SU-DHL-6 (cell line): ENCODE measurements around the gene ST3GAL4.
"Not testable (repeated sequence)": the region's sequence is repeated elsewhere in the genome, so short reads cannot be mapped to it uniquely, and the experiment has no call there.

Experiments
- H2AFZ ChIP-seq: fragments of 200-600 bp; sonication (generic); 2 replicates; pipeline ENCODE4 v1.6.1; 2014; ENCODE audit warnings: low read depth, mild to moderate bottlenecking, moderate library complexity, mixed read lengths, antibody characterized with exemption, low read length; ENCODE audit not compliant: severe bottlenecking
- H3F3A ChIP-seq: fragments of 200-600 bp; shearing (Covaris generic); 2 replicates; pipeline ENCODE4 v1.6.0; 2016; ENCODE audit warnings: antibody characterized with exemption, mild to moderate bottlenecking; ENCODE audit not compliant: insufficient read depth
- H3K27ac ChIP-seq: fragments of 200-600 bp; sonication (generic); 2 replicates; pipeline ENCODE4 v1.5.1; 2016; ENCODE audit warnings: low read depth, mild to moderate bottlenecking, low read length, moderate library complexity, mixed read lengths
- H3K27me3 ChIP-seq: fragments of 200-600 bp; sonication (generic), shearing (Covaris generic); 2 replicates; pipeline ENCODE4 v1.6.0; 2014; ENCODE audit warnings: mild to moderate bottlenecking, low read length
- H3K36me3 ChIP-seq: fragments of 200-600 bp; sonication (generic); 2 replicates; pipeline ENCODE4 v1.6.1; 2014; ENCODE audit warnings: mild to moderate bottlenecking, low read length, mixed read lengths
- H3K4me2 ChIP-seq: fragments of 300-600, 200-600 bp; shearing (Covaris generic), sonication (generic); 2 replicates; pipeline ENCODE4 v1.6.0; 2014; ENCODE audit warnings: low read length, low read depth, mild to moderate bottlenecking; ENCODE audit not compliant: poor library complexity, severe bottlenecking
- H3K4me3 ChIP-seq: fragments of 200-600 bp; sonication (generic); 2 replicates; pipeline ENCODE4 v1.5.1; 2014; ENCODE audit warnings: antibody characterized with exemption, low read length, mild to moderate bottlenecking, mixed read lengths; ENCODE audit not compliant: insufficient read depth, poor library complexity, severe bottlenecking
- H3K79me2 ChIP-seq: fragments of 200-600 bp; sonication (generic); 2 replicates; pipeline ENCODE4 v1.6.1; 2014; ENCODE audit warnings: mild to moderate bottlenecking, low read length, moderate library complexity; ENCODE audit not compliant: insufficient read depth
- H3K9ac ChIP-seq: fragments of 200-600 bp; sonication (generic); 2 replicates; pipeline ENCODE4 v1.7.0; 2014; ENCODE audit warnings: mild to moderate bottlenecking, low read length
- H3K9me2 ChIP-seq: fragments of 200-600 bp; sonication (generic); replicated peaks from 2 replicates; pipeline ENCODE4 v1.6.1; 2014; ENCODE audit warnings: low read length; ENCODE audit not compliant: insufficient read depth
- H3K9me3 ChIP-seq: fragments of 200-600 bp; sonication (generic); 2 replicates; pipeline ENCODE4 v1.6.1; 2014; ENCODE audit warnings: low read length, mixed read lengths; ENCODE audit not compliant: insufficient read depth
- H4K20me1 ChIP-seq: fragments of 200-600 bp; sonication (generic); 2 replicates; pipeline ENCODE4 v1.6.1; 2014; ENCODE audit warnings: low read depth, mild to moderate bottlenecking, antibody characterized with exemption, low read length, moderate library complexity, mixed read lengths
- CTCF ChIP-seq: fragments of 200-600 bp; sonication (generic); IDR thresholded peaks from one replicate; pipeline ENCODE4 v1.5.1; 2017; ENCODE audit warnings: antibody characterized with exemption, mild to moderate bottlenecking, low read length, moderate library complexity; ENCODE audit not compliant: insufficient read depth, poor library complexity, severe bottlenecking
- EZH2phosphoT487 ChIP-seq: fragments of 200-600 bp; sonication (generic), shearing (Covaris generic); conservative IDR thresholded peaks from 2 replicates; pipeline ENCODE4 v1.6.1; 2018; ENCODE audit warnings: mild to moderate bottlenecking, antibody characterized with exemption, low read length, moderate library complexity, mixed read lengths

Gene ST3GAL4

GRCh38 chr11:126383339-126384335 lies 28.2 kb downstream of the ST3GAL4 start:
- Histone ChIP-seq H3K27ac (no peak overlapping the region), H3K27me3 (no peaks in the 10 kb centered on the region), H2AFZ (no peak overlapping the region), H3K4me3 (no peak overlapping the region), H3K9me2 (no peaks in the 10 kb centered on the region), H3K9me3 (no peaks in the 10 kb centered on the region), H3F3A (no peaks in the 10 kb centered on the region), H3K79me2 (no peaks in the 10 kb centered on the region), H3K36me3 (no peaks in the 10 kb centered on the region), H3K4me2 (no peak overlapping the region), H4K20me1 (no peaks in the 10 kb centered on the region), H3K9ac (no peak overlapping the region)
- TF ChIP-seq CTCF: no peak
- TF ChIP-seq EZH2phosphoT487: no peak

DNA sequence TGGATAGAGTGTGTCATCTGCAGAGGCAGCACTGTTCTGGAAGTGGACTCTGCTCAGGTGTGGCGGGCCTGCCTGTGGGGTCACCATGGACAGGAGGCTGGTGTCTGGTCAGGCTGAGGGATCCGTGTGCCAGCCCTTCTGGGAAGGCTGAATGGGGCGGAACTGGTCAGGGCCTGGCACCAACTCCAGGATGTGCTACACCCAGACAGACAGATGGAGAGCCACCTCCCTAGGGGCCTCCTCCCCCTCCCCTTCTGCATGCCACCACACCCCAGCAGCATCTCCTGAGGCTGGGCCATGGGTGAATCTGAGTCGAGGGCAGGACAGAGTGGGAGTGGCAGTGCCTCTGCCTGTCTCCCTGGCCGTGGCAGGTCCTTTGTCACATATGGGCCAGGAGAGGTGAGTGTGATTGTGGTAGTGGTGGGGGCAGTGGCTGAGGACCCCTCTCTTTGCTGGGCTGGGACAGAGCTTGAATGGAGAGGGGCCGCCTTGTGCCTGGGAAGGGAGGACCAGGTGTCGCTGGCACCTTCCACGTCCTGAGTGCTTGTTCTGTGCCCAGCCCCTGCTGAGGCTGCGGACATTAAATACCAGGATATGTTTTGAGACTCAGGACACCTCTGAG lies 29.1 kb downstream of the ST3GAL4 start:
- no peaks in the 10 kb centered on the region for H3K79me2 ChIP-seq
- no peaks in the 10 kb centered on the region for H3K36me3 ChIP-seq
- no peaks in the 10 kb centered on the region for H3K9me2 ChIP-seq
- no peak overlapping the region for H3K4me3 ChIP-seq
- no peaks in the 10 kb centered on the region for H3F3A ChIP-seq
- H3K4me2 ChIP-seq: no peak overlapping the region
- H3K9me3 ChIP-seq: no peaks in the 10 kb centered on the region
- no peaks in the 10 kb centered on the region for H4K20me1 ChIP-seq
- no peak overlapping the region for H3K9ac ChIP-seq
- no peaks in the 10 kb centered on the region for H3K27me3 ChIP-seq
- H2AFZ ChIP-seq: no peak overlapping the region
- TF ChIP-seq CTCF (no peak), EZH2phosphoT487 (no peak)
- no peak overlapping the region for H3K27ac ChIP-seq

DNA sequence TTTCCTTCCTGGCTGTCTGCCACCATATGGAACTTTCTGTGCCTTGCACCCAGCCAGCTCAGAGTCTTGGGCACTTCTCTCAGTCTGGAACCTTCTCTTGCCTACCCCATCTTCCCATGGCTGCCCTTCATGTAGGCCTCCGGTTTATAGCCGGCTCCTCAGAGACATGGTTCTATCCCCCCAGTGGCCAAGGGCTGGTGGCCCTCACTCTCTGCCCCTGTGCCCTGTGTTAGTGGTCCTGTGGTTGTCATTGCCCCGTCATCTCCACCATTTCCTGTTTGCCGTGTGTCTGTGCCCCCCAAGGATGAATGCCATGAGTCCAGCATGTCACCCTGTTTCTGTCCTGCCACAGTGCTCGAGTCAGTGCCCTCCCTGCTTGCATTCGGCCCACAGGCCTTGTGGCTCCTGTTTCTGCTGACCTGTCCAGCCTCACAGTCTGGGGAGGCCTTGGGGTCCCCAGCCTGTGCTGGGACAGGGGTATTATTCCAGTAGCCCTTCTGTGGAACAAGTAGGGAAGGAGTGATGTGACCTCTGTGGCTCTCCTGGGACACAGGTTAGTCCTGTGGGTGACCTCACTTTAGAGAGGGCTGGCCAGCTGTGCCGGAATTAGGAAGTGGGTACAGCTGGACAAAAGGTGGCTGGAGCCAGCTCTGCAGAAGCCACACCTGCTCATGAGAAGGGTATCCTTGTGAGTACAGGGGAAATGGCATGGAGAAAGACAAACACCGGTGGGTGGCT lies 30.7 kb downstream of the ST3GAL4 start:
- no peak overlapping the region for H3K4me2 ChIP-seq
- no peaks in the 10 kb centered on the region for H3K9me2 ChIP-seq
- no peaks in the 10 kb centered on the region for H4K20me1 ChIP-seq
- H3K27me3 ChIP-seq: no peaks in the 10 kb centered on the region
- no peaks in the 10 kb centered on the region for H3F3A ChIP-seq
- H3K79me2 ChIP-seq: no peaks in the 10 kb centered on the region
- no peak overlapping the region for H2AFZ ChIP-seq
- no peaks in the 10 kb centered on the region for H3K9me3 ChIP-seq
- H3K27ac ChIP-seq: no peak overlapping the region
- no peak overlapping the region for H3K4me3 ChIP-seq
- H3K36me3 ChIP-seq: no peaks in the 10 kb centered on the region
- no peak overlapping the region for H3K9ac ChIP-seq
- TF ChIP-seq EZH2phosphoT487 (no peak), CTCF (no peak)

GRCh38 chr11:126386729-126387071 lies 31.2 kb downstream of the ST3GAL4 start:
- H3K4me3 ChIP-seq, H2AFZ ChIP-seq, H4K20me1 ChIP-seq, H3K79me2 ChIP-seq, H3K36me3 ChIP-seq, H3K9me3 ChIP-seq, H3K9me2 ChIP-seq, H3K27me3 ChIP-seq, H3K27ac ChIP-seq, H3F3A ChIP-seq, H3K4me2 ChIP-seq, H3K9ac ChIP-seq: not testable (repeated sequence)
